ENCODE data around the gene ULK3.

DNA sequence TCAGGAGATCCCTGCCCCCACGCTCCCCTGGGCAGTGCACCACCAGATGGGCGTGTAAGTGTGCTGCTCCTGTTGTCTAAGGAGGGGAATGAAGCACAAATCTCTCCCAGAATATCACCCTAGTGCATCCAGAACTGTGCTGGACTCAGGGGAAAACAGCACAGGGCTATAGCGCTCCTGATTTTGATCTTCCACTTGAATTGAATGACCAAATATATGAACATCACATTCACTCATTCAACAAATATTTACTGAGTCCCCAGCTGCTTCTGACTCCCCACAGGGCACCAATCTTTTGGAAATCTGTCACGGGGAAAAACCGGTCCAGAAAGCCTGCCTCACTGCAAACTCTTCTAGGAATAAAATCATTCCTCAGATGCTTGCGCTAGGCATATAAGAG lies 14.1 kb downstream of the ULK3 start:
- TF ChIP-seq, protein P1, sequence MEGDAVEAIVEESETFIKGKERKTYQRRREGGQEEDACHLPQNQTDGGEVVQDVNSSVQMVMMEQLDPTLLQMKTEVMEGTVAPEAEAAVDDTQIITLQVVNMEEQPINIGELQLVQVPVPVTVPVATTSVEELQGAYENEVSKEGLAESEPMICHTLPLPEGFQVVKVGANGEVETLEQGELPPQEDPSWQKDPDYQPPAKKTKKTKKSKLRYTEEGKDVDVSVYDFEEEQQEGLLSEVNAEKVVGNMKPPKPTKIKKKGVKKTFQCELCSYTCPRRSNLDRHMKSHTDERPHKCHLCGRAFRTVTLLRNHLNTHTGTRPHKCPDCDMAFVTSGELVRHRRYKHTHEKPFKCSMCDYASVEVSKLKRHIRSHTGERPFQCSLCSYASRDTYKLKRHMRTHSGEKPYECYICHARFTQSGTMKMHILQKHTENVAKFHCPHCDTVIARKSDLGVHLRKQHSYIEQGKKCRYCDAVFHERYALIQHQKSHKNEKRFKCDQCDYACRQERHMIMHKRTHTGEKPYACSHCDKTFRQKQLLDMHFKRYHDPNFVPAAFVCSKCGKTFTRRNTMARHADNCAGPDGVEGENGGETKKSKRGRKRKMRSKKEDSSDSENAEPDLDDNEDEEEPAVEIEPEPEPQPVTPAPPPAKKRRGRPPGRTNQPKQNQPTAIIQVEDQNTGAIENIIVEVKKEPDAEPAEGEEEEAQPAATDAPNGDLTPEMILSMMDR (IDR thresholded peaks at IDR 0.05; ENCODE audit: insufficient read depth, low read length), result no peak
- TF ChIP-seq POLR2AphosphoS5 (IDR thresholded peaks at IDR 0.05; ENCODE audit: low read depth), result no peak
